Panc1 (cell line): ENCODE results near the gene SYNE1. TPM values are rescaled to one million over a fixed set of nuclear protein-coding genes. Genes with fewer than 3 reads are reported as not detected.

ENCODE experiments used
- ATAC-seq: fragments of 200-7000 bp; cut with Tn5 transposase; 2 replicates; pipeline ENCODE4 v1.9.1; 2020; ENCODE audit warnings: mild to moderate bottlenecking, moderate library complexity
- BruUV-seq: library from RNA; stranded (reverse); fragments of 400-500 nt; replicated peaks from 2 replicates; lab custom pipeline; 2021; lab: Mats Ljungman, UMichigan
- CTCF ChIA-PET: fragments of 300-600 bp; sonication (Branson Sonifier 250); formaldehyde crosslinking; loops from one replicate; lab custom pipeline; 2022; ENCODE audit warnings: antibody characterized with exemption; lab: Charles Lee
- POLR2A ChIA-PET: fragments of 300-600 bp; sonication (Branson Sonifier 250); formaldehyde crosslinking; loops from one replicate; lab custom pipeline; 2022; ENCODE audit warnings: antibody characterized with exemption; lab: Charles Lee
- DNase-seq: peaks from one replicate; pipeline ENCODE4 v3.0.0-alpha.2; 2010; ENCODE audit warnings: low read depth, low spot score
- H3K27ac ChIP-seq: 2 replicates; pipeline ENCODE4 v1.5.1; 2011; ENCODE audit warnings: mild to moderate bottlenecking, low read length, inconsistent platforms
- H3K27me3 ChIP-seq: fragments of 200-500 bp; sonication (Bioruptor generic); 2 replicates; pipeline ENCODE4 v1.6.0; 2014; ENCODE audit warnings: low read length, inconsistent platforms; ENCODE audit not compliant: control insufficient read depth, insufficient read depth
- H3K36me3 ChIP-seq: fragments of 200-500 bp; sonication (Bioruptor generic); 2 replicates; pipeline ENCODE4 v1.5.1; 2014; ENCODE audit warnings: inconsistent platforms, mild to moderate bottlenecking, low read length, moderate library complexity; ENCODE audit not compliant: control insufficient read depth, insufficient read depth
- H3K4me1 ChIP-seq: 2 replicates; pipeline ENCODE4 v1.5.1; 2011; ENCODE audit warnings: inconsistent platforms, mild to moderate bottlenecking, low read length, moderate library complexity; ENCODE audit not compliant: control insufficient read depth, insufficient read depth
- H3K4me3 ChIP-seq, 2 experiments: 2 replicates each; pipeline ENCODE4 v1.5.1; 2011 to 2012; ENCODE audit warnings: low read depth in 2 of 2, low read length in 2 of 2, mild to moderate bottlenecking in 2 of 2, inconsistent platforms in 1 of 2, moderate library complexity in 1 of 2
- H3K9me3 ChIP-seq: fragments of 200-500 bp; sonication (Bioruptor generic); 2 replicates; pipeline ENCODE4 v1.5.1; 2014; ENCODE audit warnings: low read depth, mild to moderate bottlenecking, inconsistent platforms, low read length, moderate library complexity; ENCODE audit not compliant: control insufficient read depth, insufficient read depth
- CTCF ChIP-seq: fragments of 450-650 bp; IDR thresholded peaks from 2 replicates; pipeline ENCODE4 v1.5.1; 2017; ENCODE audit warnings: mild to moderate bottlenecking
- POLR2AphosphoS5 ChIP-seq: IDR thresholded peaks from 2 replicates; pipeline ENCODE4 v1.6.1; 2012; ENCODE audit warnings: mild to moderate bottlenecking, low read depth, low read length, moderate library complexity
- SIN3A ChIP-seq: IDR thresholded peaks from 2 replicates; pipeline ENCODE4 v1.6.1; 2012; ENCODE audit warnings: low read depth, mild to moderate bottlenecking, low read length, moderate library complexity, borderline replicate concordance; ENCODE audit not compliant: insufficient read depth
- TCF7L2 ChIP-seq: IDR thresholded peaks from 2 replicates; pipeline ENCODE4 v1.6.1; 2011; ENCODE audit warnings: mild to moderate bottlenecking, low read depth, low read length, inconsistent platforms
- in situ Hi-C: cut with HindIII; loops from 2 replicates; pipeline ENCODE4 v1.10.0; 2016; ENCODE audit warnings: low sequenced_read_pairs, low pct_unique_long_range_greater_than_20kb
- intact Hi-C: fragments of 100-400 bp; cut with micrococcal nuclease; formaldehyde crosslinking; loops from one replicate; pipeline ENCODE4 v1.10.0; 2022; ENCODE audit not compliant: unreplicated experiment
- total RNA-seq: library from RNA; stranded (reverse); gene quantifications from one replicate; pipeline ENCODE4 v1.2.1, GENCODE V29; 2021; ENCODE audit not compliant: unreplicated experiment
- TF ChIP-seq, protein P1 (sequence below), 2 experiments: IDR thresholded peaks; 2 replicates each; pipeline ENCODE4 v1.6.1; 2011 to 2012; ENCODE audit warnings: low read depth in 2 of 2, control low read depth in 1 of 2, low read length in 1 of 2, mild to moderate bottlenecking in 1 of 2, moderate library complexity in 1 of 2; ENCODE audit not compliant: insufficient read depth in 1 of 2

The SYNE1 gene
- total RNA-seq, 1 experiment from 2014 or later: 3.2 TPM

GRCh38 chr6:152098683-152099082 is 538.5 kb downstream of the SYNE1 start:
- no peak overlapping the region for H3K27ac ChIP-seq
- intact Hi-C loops (no loop called here), in situ Hi-C loops (loop anchor here (25.0 kb wide), 1 partner anchor 111 kb away; no protein-coding TSS in a partner anchor)
- no peaks in the 10 kb centered on the region for H3K36me3 ChIP-seq
- BruUV-seq: no TSS peak
- no peaks in the 10 kb centered on the region for H3K9me3 ChIP-seq
- H3K27me3 ChIP-seq: no peaks in the 10 kb centered on the region
- ChIA-PET CTCF (no interaction called here), POLR2A (no interaction called here)
- no peak overlapping the region for H3K4me3 ChIP-seq
- TF ChIP-seq TCF7L2 (no peak), POLR2AphosphoS5 (no peak), CTCF (no peak), SIN3A (no peak)
- TF ChIP-seq, protein P1, sequence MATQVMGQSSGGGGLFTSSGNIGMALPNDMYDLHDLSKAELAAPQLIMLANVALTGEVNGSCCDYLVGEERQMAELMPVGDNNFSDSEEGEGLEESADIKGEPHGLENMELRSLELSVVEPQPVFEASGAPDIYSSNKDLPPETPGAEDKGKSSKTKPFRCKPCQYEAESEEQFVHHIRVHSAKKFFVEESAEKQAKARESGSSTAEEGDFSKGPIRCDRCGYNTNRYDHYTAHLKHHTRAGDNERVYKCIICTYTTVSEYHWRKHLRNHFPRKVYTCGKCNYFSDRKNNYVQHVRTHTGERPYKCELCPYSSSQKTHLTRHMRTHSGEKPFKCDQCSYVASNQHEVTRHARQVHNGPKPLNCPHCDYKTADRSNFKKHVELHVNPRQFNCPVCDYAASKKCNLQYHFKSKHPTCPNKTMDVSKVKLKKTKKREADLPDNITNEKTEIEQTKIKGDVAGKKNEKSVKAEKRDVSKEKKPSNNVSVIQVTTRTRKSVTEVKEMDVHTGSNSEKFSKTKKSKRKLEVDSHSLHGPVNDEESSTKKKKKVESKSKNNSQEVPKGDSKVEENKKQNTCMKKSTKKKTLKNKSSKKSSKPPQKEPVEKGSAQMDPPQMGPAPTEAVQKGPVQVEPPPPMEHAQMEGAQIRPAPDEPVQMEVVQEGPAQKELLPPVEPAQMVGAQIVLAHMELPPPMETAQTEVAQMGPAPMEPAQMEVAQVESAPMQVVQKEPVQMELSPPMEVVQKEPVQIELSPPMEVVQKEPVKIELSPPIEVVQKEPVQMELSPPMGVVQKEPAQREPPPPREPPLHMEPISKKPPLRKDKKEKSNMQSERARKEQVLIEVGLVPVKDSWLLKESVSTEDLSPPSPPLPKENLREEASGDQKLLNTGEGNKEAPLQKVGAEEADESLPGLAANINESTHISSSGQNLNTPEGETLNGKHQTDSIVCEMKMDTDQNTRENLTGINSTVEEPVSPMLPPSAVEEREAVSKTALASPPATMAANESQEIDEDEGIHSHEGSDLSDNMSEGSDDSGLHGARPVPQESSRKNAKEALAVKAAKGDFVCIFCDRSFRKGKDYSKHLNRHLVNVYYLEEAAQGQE (IDR thresholded peaks at IDR 0.05; ENCODE audit: insufficient read depth in 1 of 2, low read depth in 2 of 2, low read length in 1 of 2): no peak
- ATAC-seq: no peak
- no peak for DNase-seq
- H3K4me1 ChIP-seq: no peaks in the 10 kb centered on the region

GRCh38 chr6:152096863-152097496 is 540.2 kb downstream of the SYNE1 start:
- TF ChIP-seq POLR2AphosphoS5: no peak
- peak; percentile 7; the same call in 1 of the 2 replicates for TF ChIP-seq CTCF
- no peak for TF ChIP-seq SIN3A
- no peak for TF ChIP-seq TCF7L2
- Histone ChIP-seq H3K4me3 (no peak overlapping the region), H3K4me1 (no peaks in the 10 kb centered on the region), H3K27ac (no peak overlapping the region), H3K36me3 (no peaks in the 10 kb centered on the region), H3K9me3 (no peaks in the 10 kb centered on the region), H3K27me3 (no peaks in the 10 kb centered on the region)
- POLR2A ChIA-PET: no interaction called here
- no TSS peak for BruUV-seq
- in situ Hi-C loops: loop anchor here (25.0 kb wide), 1 partner anchor 110 kb away; no protein-coding TSS in a partner anchor
- intact Hi-C loops: no loop called here
- DNase-seq: no peak
- no peak for ATAC-seq
- CTCF ChIA-PET: no interaction called here
